SHP77 treated with DMSO at 0.1 percent for 48 hours (cell line): ENCODE results near the gene KLF15.

Experiments
- DNase-seq: peaks from one replicate; lab custom pipeline; 2025; lab: John Stamatoyannopoulos, UW

The KLF15 gene

DNA sequence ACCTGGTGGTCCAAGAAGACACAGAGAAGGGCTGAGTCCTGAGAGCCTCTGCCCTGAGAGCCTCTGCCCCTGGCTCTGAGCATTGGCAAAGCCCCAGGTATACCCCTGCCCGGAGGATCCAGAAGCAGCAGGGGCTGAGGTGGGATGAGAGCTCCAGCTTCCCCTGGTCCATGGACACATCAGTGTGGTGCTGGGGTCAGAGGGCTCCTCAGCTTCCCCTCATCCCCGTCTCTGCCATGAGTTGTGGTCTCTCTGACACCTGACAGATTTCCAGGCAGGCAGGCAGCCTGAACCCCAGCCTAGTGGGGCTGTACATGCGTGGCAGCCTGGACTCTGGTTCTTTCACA is 3.5 kb upstream of the KLF15 start:
- DNase-seq: no peak

DNA sequence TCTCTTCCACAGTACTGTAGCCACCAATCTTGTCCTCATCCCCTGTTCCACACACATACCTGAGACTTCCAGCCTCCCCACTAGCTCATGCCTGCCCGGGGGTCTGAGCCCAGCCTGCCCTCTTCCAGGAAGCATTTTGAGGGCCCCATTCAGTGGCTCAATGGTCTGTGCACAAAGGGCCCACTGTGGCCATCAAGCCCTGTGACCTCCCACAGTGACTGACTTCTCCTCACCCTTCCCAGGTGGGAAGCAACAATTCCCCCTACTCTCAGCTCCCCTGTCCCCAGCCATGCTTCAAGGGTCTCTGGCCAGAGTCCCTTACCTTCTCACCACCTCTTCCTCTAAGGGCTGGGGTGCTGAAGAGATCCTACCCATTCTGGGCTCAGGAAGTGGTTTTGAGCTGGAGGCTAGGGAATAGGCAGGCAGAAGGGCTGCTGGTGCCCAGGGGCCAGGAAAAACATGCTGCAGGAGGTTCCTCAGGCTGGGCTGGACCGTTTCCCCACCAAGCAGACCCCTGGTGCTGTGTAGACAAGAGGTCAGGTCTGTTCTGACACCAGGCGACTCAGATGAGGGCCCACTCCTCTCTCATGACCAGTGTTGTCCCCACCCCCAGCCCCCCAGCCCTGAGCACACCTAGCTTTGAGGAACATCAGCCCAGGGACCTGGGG is 3.0 kb upstream of the KLF15 start:
- DNase-seq: no peak

DNA sequence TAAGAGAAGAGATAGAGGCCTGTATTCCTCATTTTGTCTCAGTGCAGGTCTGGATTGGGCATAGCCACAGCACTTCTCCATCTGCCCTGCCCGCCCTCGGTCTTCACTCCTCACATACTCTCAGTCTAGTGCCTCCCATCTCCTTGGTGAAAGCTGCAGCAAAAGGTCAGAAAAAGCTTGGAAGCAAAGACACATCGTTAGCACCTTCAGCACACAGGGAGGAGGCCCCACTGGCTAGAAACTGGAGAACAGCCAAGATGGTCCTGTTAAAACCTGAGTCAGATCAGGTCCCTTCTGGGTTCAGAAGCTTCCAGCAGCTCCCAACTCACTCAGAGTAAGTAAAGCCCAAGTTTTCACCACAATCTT is 1.6 kb upstream of the KLF15 start:
- no peak for DNase-seq

DNA sequence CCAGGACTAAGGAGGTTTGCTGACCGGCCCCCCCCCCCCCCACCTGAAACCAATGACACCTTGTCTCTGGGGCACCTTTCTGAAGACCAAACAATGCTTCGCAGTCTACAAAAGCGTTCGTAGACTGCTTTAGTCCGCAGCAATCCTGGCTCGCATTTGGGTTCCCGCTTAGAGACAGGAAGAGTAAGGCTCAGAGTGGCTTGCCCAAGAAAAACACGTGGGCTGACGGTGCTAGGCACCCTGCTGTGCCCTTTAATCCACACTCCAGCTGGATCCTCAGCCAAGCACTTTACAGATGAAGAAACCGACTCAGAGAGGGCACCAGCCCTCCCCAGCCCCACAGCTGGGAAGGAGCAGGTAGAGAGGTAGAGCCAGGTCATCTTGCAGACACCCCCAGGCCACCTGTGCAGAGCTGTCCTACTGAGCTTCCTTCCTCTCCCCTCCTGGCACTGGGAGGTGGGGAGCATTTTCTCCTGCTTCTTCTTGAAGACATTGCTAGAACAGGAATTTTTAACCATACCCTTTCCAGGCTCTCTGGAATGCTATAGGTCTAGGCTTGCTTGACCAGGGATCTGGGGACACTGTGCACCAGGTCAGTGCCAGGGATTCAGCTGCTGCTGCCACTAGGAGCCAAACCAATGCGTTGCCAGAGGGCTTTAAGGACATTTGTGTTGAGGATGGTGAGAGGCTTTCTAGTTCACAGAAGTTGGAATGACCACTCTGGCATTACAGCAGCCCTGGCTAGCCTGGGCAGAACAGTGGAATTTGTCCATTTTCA is 1.0 kb upstream of the KLF15 start:
- DNase-seq: no peak

DNA sequence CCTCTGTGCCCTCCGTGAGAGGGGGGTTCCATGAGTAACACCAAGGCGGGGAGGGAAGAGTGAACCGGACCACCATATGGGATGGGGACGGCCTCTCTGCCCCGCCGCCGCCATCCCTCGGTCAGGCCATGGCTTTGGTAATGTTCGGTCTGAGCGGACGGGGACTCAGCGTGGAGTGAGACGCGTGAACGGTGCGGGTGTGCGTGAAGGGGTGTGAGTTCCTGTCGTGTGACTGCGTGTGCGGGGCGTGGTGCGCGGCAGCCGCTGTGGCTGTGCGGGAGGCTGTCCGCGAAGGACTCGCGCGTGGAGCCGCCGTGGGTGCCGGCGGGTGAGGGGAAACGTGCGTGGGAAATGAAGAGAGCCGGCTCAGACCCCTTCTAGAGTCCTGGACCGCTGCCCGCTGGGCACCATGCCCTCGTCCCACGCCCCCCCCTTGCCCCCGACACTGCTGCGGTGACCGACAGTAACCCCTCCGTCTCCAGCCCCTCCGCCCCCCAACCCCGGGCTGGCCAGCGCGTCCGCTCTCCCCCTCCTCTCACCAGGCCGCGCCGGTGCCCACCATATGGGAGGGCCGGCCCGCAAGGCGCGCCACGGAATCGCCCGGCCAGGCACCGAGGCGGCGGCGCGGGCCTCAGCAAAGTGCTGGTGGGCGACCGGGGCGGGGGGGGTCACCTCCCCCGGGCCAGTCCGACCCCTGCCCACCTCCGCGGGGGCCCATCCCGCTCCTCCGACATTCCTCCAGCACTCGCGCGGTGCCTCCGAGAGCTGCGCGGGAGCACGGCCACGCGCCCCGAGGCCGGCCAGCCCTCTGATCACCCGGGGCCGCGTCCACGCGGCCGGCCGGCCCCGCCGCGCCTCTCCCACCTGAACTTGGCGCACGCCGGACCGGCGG is 589 bp downstream of the KLF15 start:
- DNase-seq: no peak

DNA sequence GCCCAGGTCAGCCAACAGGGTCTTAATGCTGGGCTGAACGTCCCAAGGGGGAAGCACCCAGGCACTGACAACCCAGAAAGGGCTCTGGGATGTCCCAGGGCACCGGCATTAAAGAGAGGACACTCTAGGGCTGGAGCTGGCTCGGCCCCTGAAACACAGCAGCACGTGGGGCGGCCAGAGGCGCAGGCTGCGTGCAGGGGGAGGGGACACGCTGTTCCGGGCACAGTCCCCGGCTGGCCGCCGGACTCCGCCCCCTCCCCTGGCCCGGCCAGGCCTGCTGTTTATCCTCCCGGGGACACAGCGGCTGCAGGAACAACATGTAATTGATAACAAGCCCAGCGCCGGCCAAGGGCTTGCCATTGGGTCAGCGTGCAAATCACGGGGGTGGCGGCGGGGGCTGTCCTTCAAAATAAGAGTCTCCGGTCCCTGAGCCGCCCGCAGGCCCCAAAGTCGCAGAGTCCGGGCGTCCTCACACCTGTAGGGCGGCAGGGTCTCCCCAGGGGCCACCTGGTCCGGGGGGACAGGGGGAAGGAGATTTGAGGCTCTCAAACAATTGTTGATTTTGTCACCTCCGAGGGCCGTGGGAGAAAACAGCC is 1.3 kb downstream of the KLF15 start:
- DNase-seq: no peak

DNA sequence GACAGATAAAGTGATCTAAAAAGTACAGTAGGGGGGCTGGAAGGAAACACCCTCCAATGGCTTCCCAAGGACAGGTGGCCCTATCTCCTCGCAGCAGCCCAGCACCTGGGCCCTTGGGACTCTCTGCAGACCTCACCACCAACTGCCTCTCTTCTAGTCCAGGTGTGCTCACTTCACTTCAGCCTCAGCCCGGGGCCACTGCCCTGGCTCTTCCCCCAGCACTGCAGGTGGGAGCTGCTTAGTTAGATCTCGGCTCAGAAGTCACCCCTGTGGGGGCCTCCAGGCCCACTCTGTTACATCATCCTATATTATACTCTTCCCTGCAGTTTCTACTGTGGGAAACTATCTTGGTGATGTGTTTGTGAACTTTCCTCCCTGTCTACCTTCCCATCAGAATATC is 2.0 kb downstream of the KLF15 start:
- no peak for DNase-seq

DNA sequence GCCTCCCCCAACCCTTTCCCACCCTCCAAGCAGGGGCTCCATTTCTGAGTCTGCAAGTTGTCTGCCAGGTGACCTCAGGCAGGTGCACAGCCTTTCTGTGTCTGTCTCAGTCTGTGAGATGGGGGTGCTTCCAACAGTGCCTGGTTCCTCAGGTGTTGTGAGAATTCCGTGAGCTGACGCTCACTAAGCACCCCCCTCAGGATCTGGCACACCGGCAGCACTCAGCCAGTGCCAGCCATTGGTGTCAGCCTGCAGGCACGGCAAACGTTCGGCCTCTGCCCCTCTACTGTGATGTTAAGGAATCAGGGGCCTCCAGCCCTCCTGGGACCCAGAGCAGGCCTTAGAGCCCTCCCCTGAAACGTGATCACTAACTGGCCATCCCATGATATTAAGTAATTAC is 2.4 kb downstream of the KLF15 start:
- no peak for DNase-seq

DNA sequence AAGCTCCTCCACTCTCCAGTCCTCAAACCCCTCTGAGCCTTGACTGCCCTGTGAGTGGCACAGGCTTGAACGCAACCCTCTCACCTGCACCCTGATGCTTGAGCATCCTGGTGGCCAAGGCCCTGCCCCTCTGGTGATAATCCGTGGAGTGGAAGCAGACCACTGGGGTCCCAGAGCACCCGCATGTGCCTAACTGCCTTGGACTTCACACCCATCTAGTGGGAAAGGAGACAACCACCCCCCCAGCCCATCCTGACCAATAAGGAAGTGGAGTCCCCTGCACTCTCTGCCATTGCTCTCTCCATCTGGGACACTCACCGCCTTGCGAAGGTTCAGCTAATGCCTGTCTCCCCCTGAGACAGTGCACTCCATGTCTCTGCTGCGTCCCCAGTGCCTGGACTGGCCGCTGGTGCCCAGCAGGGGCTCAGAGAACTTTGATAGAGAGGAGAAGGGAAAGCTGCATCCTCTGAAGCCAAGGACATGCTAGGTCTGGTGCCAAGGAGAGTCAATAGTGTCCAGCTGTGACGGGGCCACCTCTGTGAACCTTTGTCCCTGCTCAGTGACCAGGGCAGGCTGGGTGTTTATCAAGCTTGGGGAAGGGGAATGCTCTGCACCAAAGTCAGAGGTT is 3.4 kb downstream of the KLF15 start:
- DNase-seq: no peak

DNA sequence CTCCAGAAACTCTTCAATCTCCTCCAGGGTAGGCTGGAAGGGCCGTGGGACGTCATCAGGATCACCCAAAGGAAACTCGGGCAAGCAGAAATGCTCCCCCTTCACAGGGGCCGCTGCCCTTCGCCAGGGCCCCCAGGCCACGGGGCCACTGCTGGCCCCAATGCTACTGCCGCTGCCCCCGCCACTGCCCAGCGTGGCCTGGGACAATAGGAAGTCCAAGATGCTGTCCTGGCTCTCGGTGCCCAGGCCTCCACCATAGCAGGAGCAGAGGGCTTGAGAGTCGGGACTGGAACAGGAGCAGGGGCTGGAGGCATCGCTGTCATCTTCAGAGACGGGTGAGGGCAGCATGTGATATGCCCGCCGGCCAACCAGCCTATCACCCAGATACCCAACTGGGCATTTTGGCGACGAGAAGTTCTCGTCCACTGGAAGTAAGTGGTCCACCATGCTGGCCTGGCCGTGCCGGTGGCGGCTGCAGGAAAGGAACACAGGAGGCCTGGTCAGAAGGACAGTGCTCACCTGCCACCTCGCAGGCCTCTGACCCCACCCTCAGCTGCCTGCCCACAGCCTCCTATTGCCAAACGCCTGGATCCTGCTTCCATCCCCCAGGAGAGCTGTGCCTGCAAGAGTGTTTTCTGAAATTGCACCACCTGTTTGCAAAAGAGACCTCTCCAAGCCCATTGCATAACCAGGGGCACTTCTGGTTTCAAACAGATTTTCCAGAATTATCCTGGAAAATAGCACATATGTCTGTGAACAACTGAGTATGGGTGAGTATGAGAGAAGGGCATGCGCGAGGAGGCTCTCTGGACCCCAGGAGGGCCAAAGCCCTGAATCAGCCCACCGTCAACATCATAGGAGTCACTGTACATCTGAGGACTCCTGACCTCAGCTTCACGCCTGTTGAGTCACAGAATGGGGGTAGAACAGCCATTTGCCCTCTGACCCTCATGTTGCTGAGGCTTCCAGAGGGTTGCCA is 4.4 kb downstream of the KLF15 start:
- no peak for DNase-seq

DNA sequence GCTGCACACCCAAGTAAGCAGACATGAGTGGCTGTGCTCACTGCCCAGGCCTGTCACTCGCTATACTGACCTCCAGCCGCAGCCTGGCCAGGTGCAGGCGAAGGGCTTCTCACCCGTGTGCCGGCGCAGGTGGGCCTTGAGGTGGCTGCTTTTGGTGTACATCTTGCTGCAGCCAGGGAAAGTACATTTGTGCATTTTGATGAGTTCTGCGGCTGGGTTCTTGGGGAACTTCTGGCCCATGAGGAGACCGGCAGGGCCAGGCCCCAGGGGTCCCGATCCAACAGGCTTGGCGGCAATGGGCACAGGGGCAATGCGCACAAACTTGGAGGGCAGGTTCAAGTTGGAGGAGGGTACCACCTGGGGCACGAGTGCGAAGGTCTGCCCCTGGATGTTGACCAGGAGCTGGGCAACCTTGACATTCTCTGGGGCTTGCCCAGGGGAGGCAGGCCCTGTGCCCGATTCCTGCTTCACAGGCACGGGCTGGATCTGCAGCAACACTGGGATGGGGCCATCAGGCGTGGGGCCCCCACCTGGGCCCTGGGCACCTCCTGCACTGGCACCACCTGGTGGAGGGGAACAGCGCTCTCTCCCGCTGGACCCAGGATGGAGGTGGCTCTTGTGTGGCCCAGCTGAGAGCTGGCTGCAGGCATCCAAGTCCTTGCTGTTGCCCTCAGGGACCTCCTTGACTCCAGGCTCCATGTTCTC is 5.3 kb downstream of the KLF15 start:
- no peak for DNase-seq

DNA sequence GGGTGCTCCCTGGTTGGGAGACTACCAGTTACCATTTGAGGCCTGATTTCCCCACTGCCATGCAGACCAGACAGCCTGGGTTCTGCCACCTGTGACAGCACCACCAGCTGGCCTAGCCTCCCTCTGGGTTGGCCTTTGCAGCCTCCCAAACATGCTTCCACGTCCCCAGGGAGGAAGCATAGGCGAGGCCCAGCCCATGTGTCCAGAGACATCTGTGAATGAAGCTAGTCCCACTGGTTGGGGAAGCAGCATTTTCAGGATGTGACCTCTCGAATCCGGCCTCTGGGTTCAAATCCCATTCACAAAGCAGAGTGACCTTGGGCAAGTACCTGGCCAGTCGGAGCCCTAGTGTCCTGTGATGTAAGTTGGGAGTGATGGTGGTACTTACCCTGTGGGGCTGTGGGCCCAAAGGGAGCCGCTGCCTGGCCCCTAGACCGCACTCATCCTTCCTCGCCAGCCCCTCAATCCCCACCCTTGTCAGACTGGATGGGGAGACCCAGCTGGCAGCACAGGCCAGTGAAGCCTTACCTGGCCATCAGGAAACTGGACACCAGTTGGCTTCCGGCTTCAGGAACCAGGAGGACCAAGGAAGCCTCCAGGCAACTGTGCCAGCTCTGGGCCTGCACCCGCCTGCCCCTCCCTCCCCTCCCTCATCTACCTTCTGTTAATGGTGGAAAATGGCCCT is 6.0 kb downstream of the KLF15 start:
- DNase-seq: no peak

DNA sequence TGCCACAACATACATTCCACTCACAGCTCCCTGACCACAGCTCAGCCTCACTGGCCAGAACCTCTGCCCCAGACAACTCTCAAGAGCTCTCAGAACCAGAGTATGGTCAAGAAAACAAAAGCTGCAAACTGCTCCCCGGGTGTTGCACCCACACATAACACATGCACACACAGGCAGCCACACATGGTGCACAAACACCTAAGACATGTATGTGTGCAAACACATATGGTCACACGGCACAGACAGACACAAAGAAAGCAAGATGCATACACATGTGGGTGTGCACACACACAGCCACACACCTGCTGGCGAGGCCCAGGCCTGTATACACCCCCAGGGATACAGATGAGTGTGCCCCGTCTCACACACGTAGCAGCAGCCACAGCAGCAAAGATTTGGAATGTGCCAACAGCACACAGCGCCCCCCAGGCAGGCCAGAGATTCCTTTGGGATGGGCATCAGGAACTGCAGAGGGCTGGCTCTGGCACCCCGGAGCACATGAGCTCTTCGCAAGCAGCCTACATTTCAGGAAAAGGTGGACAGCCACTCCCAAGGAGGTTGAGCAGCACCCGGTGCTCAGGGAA is 6.6 kb downstream of the KLF15 start:
- DNase-seq: no peak

DNA sequence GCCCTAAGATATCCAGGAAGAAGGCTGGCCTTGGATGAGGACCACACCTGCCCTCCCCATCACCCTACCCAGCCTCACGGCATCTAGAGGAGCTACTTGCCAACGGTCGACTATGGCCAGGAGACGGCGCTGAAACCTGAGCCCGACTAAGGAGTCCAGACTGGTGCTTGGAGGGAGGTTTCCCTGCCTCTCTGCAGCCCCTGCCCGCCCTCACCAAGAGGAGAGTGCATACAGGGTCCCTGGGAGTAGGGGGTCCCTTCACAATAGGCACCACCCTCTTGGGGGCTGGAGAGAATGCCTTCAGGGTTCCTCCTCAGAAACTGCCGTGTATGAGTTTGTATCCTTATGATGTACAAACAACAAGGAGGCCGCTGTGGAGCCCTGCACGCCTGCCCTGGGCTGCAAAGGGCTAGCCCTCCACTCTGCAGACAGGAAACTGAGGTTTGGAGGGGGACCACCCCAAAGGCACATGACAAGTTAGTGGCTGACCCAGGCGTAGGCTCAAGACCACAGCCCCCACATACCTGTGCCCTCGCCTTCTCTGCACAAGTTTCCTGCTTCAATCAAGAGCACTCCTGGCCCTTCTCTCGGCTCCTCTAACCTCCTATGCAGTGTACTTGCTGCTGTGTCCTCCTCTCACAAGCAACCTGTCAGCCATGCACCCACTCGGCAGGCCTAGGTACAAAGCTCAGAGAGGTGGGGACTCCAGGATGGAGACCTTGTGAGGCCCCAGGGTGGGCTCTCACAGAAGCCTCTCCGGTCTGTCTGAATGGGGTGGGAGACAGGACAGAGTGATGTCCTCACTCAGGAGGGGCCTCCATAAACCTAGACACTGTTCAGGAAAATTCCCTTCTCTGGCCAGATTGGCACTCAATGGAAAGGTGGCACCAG is 7.4 kb downstream of the KLF15 start:
- no peak for DNase-seq

DNA sequence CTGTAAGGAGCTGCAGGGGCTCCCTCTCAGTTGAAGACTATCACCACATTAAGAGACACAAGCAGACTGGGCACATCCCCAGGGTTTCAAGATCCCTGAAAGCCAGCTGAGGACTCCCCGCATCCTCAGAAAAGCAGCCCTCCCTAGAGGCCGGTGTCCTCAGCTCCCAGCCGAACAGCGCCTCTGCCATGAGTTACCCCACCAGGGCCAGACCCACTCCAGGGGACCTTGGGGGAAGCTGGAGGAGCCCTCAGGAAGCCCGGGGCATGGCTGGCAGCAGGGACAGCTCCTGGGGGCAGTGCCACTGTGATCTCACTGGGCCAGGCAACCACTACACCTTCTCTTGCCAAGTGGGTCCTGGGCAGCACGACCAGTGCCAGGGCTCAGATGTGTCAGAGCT is 8.1 kb downstream of the KLF15 start:
- DNase-seq: no peak

DNA sequence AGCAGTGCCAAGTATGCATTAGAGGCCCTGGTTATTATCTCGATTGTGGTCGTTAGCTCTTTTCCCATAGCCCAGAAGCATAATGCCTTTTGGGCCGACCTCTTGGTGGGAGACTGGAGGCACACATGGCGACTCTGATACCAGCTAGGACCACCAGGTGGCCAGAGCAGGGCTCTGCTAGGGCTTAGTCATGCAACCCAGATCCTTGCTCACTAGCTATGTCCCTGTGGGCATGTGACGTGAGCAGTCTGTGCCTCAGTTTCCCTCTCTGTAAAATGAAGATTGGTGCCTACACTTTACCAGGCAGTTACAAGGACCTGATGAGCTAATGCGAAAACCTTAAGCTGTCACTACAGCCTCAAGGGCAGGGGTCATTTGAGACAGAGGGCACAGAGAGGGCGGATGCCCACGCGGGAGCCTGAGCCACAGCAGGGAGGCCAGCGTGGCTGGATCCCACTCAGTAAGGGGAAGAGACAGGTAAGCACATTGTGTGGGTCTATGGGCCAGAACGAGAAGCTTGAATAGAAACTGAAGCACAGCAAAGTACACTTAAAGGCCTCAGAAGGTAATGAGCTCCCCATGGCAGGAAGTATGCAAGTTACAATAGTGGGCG is 8.8 kb downstream of the KLF15 start:
- DNase-seq: no peak

DNA sequence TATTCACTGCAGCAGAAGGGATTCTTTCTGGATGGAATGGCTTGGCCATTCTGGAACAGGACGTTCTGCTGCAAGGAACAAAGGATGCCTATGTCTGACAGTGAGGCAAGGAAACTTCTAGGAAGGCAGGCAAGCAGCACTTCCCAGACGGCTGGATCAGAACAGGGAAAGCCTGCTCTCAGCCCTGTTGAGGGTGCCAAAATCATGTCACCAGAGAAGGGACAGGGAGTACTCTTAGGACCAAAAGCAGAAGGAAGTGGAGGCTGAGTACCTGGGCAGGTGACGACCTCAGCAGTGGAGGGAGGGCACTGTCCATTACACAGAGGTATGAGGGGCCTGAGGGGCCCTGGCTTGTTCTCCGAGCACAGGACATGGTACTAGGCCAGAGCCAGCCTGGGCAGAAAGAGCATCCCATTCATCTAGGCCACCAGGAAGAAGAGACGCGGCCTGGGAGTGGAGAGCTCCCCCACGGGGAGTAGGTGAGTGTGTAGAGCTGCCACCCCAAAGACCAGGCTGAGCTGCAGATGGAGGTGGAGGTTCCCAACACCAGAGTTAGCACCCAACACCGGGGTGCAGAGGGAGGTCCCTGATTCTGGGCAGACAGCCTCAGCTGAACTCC is 9.6 kb downstream of the KLF15 start:
- no peak for DNase-seq
